HepG2 (cell line): ENCODE data around the gene CLEC20A. TPM values are rescaled to one million over a fixed set of nuclear protein-coding genes. Genes with fewer than 3 reads are reported as not detected.

Experiments used
- CBFB ChIP-seq: sonication (generic); formaldehyde crosslinking; IDR thresholded peaks from 2 replicates; pipeline ENCODE4 v1.4.0; 2020; ENCODE audit warnings: missing genetic modification reagents
- CEBPG ChIP-seq: IDR thresholded peaks from 2 replicates; pipeline ENCODE4 v1.6.1; 2016
- ETV6 ChIP-seq: sonication (generic); formaldehyde crosslinking; conservative IDR thresholded peaks from 2 replicates; pipeline ENCODE4 v1.4.0; 2020; ENCODE audit warnings: missing genetic modification reagents
- KAT2B ChIP-seq: fragments of 150-350 bp; IDR thresholded peaks from 2 replicates; pipeline ENCODE4 v1.6.1; 2014; ENCODE audit warnings: low read depth, low read length, borderline replicate concordance
- ONECUT2 ChIP-seq: sonication (generic); formaldehyde crosslinking; IDR thresholded peaks from 2 replicates; pipeline ENCODE4 v1.4.0; 2020; ENCODE audit warnings: missing genetic modification reagents
- SOX6 ChIP-seq, 2 experiments: fragments of 450-650 bp in 1 of 2; sonication (generic) in 1 of 2; formaldehyde crosslinking in 1 of 2; IDR thresholded peaks; 2 replicates each; pipeline versions ENCODE4 v1.4.0 to v1.6.1; 2017 to 2020; ENCODE audit warnings: antibody characterized with exemption in 1 of 2, mild to moderate bottlenecking in 1 of 2, missing genetic modification reagents in 1 of 2
- SP1 ChIP-seq, 2 experiments: fragments of 450-650 bp in 1 of 2; sonication (generic) in 1 of 2; formaldehyde crosslinking in 1 of 2; IDR thresholded peaks; 2 replicates each; pipeline versions ENCODE4 v1.4.0 to v1.6.1; 2016 to 2020; ENCODE audit warnings: missing genetic modification reagents in 1 of 2
- TARDBP ChIP-seq: sonication (generic); formaldehyde crosslinking; IDR thresholded peaks from 2 replicates; pipeline ENCODE4 v1.8.0; 2022; ENCODE audit warnings: mild to moderate bottlenecking, missing genetic modification reagents
- ZFP36L1 ChIP-seq: sonication (generic); formaldehyde crosslinking; IDR thresholded peaks from 2 replicates; pipeline ENCODE4 v1.8.0; 2022; ENCODE audit warnings: mild to moderate bottlenecking, missing genetic modification reagents, moderate library complexity
- ZNF451 ChIP-seq: sonication (generic); formaldehyde crosslinking; IDR thresholded peaks from 2 replicates; pipeline ENCODE4 v1.5.0; 2020; ENCODE audit warnings: mild to moderate bottlenecking, missing genetic modification reagents
- ZNF564 ChIP-seq: sonication (generic); formaldehyde crosslinking; IDR thresholded peaks from 2 replicates; pipeline ENCODE4 v1.8.1; 2023; ENCODE audit warnings: mild to moderate bottlenecking, missing genetic modification reagents
- ZNF619 ChIP-seq: sonication (generic); formaldehyde crosslinking; IDR thresholded peaks from 2 replicates; pipeline ENCODE4 v1.4.0; 2020; ENCODE audit warnings: mild to moderate bottlenecking, missing genetic modification reagents
- polyA plus RNA-seq, 8 experiments: library from polyadenylated mRNA; depleted of rRNA in 3 of 8; stranded (reverse) in 7 of 8; unstranded in 1 of 8; fragments of >200 nt; fragmentation: Illumina TruSeq in 4 of 8; extraction: Trizol in 4 of 8; gene quantifications; 2 replicates each; pipeline versions ENCODE4 v1.2.1 to v1.2.3, GENCODE V29; 2011 to 2016; ENCODE audit warnings: low read depth in 4 of 8, missing spikeins in 1 of 8, mixed read lengths in 1 of 8; ENCODE audit not compliant: insufficient read depth in 1 of 8
- total RNA-seq, 5 experiments: library from RNA; depleted of rRNA; stranded (reverse); fragments of >200 nt; fragmentation: Illumina TruSeq; extraction: Trizol; gene quantifications; 2 replicates each; pipeline ENCODE4 v1.2.3, GENCODE V29; 2016; ENCODE audit warnings: low read depth in 1 of 5
- TF ChIP-seq, protein P1 (sequence below): sonication (generic); formaldehyde crosslinking; IDR thresholded peaks from 2 replicates; pipeline ENCODE4 v1.4.0; 2020; ENCODE audit warnings: missing genetic modification reagents, mild to moderate bottlenecking, borderline replicate concordance
- TF ChIP-seq, protein P2 (sequence below): sonication (generic); formaldehyde crosslinking; IDR thresholded peaks from 2 replicates; pipeline ENCODE4 v1.4.0; 2020; ENCODE audit warnings: low read depth, mild to moderate bottlenecking, missing genetic modification reagents
- TF ChIP-seq, protein P3 (sequence below): sonication (generic); formaldehyde crosslinking; IDR thresholded peaks from 2 replicates; pipeline ENCODE4 v1.4.0; 2020; ENCODE audit warnings: mild to moderate bottlenecking, missing genetic modification reagents
- TF ChIP-seq, protein P4 (sequence below): sonication (generic); formaldehyde crosslinking; IDR thresholded peaks from 2 replicates; pipeline ENCODE4 v1.5.1; 2020; ENCODE audit warnings: missing genetic modification reagents, mild to moderate bottlenecking, borderline replicate concordance
- TF ChIP-seq, protein P5 (sequence below): sonication (generic); formaldehyde crosslinking; conservative IDR thresholded peaks from 2 replicates; pipeline ENCODE4 v1.4.0; 2020; ENCODE audit warnings: missing genetic modification reagents
- TF ChIP-seq, protein P6 (sequence below): sonication (generic); formaldehyde crosslinking; IDR thresholded peaks from 2 replicates; pipeline ENCODE4 v1.4.0; 2020; ENCODE audit warnings: mild to moderate bottlenecking, missing genetic modification reagents

CLEC20A gene
- total and polyA plus RNA-seq, 2 of the 13 experiments (the other 11 are each of a cell fraction or from before 2014, with no cell fraction given): not detected

DNA sequence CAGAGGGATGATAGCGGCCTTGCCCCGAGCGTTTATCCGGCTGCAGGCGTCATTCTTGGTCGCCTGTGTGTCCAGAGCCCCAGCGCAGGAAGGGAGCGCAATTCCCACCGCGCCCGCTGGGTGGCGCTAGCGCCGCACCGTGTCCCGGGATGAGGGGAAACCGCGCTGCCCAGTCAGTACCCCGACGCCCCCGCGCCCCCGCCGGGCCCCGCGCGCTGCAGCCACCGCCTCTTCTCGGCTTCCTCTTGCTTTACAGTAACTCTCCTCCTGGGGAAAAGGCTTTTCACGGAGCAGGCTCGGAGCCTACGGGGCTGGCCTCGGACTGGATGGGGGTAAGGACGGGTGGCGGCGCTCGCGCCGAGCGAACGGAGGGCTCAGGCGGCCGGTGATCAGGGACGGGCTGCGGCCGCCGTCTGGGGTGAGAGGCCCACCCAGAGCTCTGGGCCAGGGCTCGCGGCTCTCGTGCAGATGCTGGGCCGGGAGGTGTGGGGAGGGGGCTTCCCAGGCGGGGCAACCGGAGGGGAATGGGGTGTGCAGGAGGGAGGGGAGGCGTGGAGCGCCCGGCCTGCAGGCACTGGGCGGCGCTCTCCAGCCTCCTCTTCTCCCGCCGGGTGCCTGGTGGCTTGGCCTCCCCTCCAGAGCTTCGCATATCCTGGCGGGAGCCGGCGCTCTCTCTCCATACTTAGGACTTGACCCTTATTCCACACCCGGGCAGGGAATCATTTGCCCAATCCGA is 46.0 kb upstream of the CLEC20A start (continued):
- TF ChIP-seq, protein P1, sequence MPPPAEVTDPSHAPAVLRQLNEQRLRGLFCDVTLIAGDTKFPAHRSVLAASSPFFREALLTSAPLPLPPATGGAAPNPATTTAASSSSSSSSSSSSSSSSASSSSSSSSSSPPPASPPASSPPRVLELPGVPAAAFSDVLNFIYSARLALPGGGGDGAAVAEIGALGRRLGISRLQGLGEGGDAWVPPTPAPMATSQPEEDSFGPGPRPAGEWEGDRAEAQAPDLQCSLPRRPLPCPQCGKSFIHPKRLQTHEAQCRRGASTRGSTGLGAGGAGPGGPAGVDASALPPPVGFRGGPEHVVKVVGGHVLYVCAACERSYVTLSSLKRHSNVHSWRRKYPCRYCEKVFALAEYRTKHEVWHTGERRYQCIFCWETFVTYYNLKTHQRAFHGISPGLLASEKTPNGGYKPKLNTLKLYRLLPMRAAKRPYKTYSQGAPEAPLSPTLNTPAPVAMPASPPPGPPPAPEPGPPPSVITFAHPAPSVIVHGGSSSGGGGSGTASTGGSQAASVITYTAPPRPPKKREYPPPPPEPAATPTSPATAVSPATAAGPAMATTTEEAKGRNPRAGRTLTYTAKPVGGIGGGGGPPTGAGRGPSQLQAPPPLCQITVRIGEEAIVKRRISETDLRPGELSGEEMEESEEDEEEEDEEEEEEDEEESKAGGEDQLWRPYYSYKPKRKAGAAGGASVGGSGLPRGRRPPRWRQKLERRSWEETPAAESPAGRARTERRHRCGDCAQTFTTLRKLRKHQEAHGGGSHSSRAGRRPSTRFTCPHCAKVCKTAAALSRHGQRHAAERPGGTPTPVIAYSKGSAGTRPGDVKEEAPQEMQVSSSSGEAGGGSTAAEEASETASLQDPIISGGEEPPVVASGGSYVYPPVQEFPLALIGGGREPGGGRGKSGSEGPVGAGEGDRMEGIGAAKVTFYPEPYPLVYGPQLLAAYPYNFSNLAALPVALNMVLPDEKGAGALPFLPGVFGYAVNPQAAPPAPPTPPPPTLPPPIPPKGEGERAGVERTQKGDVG (CRISPR knock-in tag): no peak
- TF ChIP-seq ONECUT2 (CRISPR knock-in tag): no peak
- TF ChIP-seq, protein P2, sequence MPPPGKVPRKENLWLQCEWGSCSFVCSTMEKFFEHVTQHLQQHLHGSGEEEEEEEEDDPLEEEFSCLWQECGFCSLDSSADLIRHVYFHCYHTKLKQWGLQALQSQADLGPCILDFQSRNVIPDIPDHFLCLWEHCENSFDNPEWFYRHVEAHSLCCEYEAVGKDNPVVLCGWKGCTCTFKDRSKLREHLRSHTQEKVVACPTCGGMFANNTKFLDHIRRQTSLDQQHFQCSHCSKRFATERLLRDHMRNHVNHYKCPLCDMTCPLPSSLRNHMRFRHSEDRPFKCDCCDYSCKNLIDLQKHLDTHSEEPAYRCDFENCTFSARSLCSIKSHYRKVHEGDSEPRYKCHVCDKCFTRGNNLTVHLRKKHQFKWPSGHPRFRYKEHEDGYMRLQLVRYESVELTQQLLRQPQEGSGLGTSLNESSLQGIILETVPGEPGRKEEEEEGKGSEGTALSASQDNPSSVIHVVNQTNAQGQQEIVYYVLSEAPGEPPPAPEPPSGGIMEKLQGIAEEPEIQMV (CRISPR knock-in tag): no peak
- TF ChIP-seq ZNF619: no peak
- TF ChIP-seq, protein P3, sequence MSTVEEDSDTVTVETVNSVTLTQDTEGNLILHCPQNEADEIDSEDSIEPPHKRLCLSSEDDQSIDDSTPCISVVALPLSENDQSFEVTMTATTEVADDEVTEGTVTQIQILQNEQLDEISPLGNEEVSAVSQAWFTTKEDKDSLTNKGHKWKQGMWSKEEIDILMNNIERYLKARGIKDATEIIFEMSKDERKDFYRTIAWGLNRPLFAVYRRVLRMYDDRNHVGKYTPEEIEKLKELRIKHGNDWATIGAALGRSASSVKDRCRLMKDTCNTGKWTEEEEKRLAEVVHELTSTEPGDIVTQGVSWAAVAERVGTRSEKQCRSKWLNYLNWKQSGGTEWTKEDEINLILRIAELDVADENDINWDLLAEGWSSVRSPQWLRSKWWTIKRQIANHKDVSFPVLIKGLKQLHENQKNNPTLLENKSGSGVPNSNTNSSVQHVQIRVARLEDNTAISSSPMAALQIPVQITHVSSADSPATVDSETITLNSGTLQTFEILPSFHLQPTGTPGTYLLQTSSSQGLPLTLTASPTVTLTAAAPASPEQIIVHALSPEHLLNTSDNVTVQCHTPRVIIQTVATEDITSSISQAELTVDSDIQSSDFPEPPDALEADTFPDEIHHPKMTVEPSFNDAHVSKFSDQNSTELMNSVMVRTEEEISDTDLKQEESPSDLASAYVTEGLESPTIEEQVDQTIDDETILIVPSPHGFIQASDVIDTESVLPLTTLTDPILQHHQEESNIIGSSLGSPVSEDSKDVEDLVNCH: no peak
- 0 out of 2 replicates have a peak, but pooled peaks have one; percentile 80 for TF ChIP-seq ZNF564
- TF ChIP-seq, protein P4, sequence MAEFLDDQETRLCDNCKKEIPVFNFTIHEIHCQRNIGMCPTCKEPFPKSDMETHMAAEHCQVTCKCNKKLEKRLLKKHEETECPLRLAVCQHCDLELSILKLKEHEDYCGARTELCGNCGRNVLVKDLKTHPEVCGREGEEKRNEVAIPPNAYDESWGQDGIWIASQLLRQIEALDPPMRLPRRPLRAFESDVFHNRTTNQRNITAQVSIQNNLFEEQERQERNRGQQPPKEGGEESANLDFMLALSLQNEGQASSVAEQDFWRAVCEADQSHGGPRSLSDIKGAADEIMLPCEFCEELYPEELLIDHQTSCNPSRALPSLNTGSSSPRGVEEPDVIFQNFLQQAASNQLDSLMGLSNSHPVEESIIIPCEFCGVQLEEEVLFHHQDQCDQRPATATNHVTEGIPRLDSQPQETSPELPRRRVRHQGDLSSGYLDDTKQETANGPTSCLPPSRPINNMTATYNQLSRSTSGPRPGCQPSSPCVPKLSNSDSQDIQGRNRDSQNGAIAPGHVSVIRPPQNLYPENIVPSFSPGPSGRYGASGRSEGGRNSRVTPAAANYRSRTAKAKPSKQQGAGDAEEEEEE (CRISPR knock-in tag): no peak
- TF ChIP-seq SP1 (IDR thresholded peaks at IDR 0.05): no peak
- TF ChIP-seq SP1 (CRISPR knock-in tag; IDR thresholded peaks at IDR 0.05): no peak
- TF ChIP-seq, protein P5, sequence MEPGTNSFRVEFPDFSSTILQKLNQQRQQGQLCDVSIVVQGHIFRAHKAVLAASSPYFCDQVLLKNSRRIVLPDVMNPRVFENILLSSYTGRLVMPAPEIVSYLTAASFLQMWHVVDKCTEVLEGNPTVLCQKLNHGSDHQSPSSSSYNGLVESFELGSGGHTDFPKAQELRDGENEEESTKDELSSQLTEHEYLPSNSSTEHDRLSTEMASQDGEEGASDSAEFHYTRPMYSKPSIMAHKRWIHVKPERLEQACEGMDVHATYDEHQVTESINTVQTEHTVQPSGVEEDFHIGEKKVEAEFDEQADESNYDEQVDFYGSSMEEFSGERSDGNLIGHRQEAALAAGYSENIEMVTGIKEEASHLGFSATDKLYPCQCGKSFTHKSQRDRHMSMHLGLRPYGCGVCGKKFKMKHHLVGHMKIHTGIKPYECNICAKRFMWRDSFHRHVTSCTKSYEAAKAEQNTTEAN (CRISPR knock-in tag): no peak
- no peak for TF ChIP-seq SOX6 (IDR thresholded peaks at IDR 0.05)
- peak; percentile 55; the same call in 1 of the 2 replicates for TF ChIP-seq SOX6 (CRISPR knock-in tag; IDR thresholded peaks at IDR 0.05)
- TF ChIP-seq, protein P6, sequence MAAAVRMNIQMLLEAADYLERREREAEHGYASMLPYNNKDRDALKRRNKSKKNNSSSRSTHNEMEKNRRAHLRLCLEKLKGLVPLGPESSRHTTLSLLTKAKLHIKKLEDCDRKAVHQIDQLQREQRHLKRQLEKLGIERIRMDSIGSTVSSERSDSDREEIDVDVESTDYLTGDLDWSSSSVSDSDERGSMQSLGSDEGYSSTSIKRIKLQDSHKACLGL (CRISPR knock-in tag): peak; percentile 1; the same call in 1 of the 2 replicates
- no peak for TF ChIP-seq ZFP36L1 (CRISPR knock-in tag)
- TF ChIP-seq CBFB: no peak
- peak; percentile 6; the same call in 1 of the 2 replicates for TF ChIP-seq ZNF451 (CRISPR knock-in tag)
- no peak for TF ChIP-seq ETV6 (CRISPR knock-in tag)
- TF ChIP-seq TARDBP (CRISPR knock-in tag): no peak; the same call in 1 of the 2 replicates
- TF ChIP-seq CEBPG (CRISPR knock-in tag): no peak
- TF ChIP-seq KAT2B: no peak
